H1 (cell line): ENCODE measurements around the gene FRMPD4. TPM values are rescaled to one million over a fixed set of nuclear protein-coding genes. Genes with fewer than 3 reads are reported as not detected.

Experiments used
- CTCF ChIA-PET: fragments of 300-600 bp; sonication (Branson Sonifier 250); formaldehyde crosslinking; loops from one replicate; lab custom pipeline; 2021; ENCODE audit not compliant: partially characterized antibody; lab: Charles Lee
- POLR2A ChIA-PET: fragments of 300-600 bp; sonication (Branson Sonifier 250); formaldehyde crosslinking; loops from one replicate; lab custom pipeline; 2021; ENCODE audit warnings: inconsistent platforms; ENCODE audit not compliant: partially characterized antibody; lab: Charles Lee
- DNase-seq, 2 experiments: peaks; one replicate each; pipeline versions ENCODE4 v3.0.0 to v3.0.0-alpha.2; 2010 to 2022; ENCODE audit warnings: low spot score in 2 of 2, low read depth in 1 of 2, mixed read lengths in 1 of 2
- FAIRE-seq: peaks from 2 replicates; lab custom pipeline; 2011; peaks lifted over from hg19 to GRCh38; lab: Jason Lieb, UNC
- H2AFZ ChIP-seq: 2 replicates; pipeline ENCODE4 v1.8.1; 2012; ENCODE audit warnings: low read length, inconsistent platforms
- H2AK5ac ChIP-seq: 2 replicates; pipeline ENCODE4 v1.6.1; 2013; ENCODE audit warnings: low read depth, low read length
- H2BK120ac ChIP-seq: replicated peaks from 2 replicates; pipeline ENCODE3; 2013; ENCODE audit warnings: low read depth, low read length, inconsistent platforms
- H2BK12ac ChIP-seq: 2 replicates; pipeline ENCODE4 v1.6.1; 2013; ENCODE audit warnings: low read depth, low read length
- H2BK15ac ChIP-seq: 2 replicates; pipeline ENCODE4 v1.6.1; 2013; ENCODE audit warnings: low read length
- H2BK20ac ChIP-seq: 2 replicates; pipeline ENCODE4 v1.6.1; 2013; ENCODE audit warnings: low read length
- H2BK5ac ChIP-seq: 2 replicates; pipeline ENCODE4 v1.6.1; 2013; ENCODE audit warnings: low read depth, low read length
- H3K14ac ChIP-seq: 2 replicates; pipeline ENCODE4 v1.6.1; 2013; ENCODE audit warnings: inconsistent platforms; ENCODE audit not compliant: insufficient read length
- H3K18ac ChIP-seq: 2 replicates; pipeline ENCODE4 v1.6.1; 2013; ENCODE audit warnings: low read length; ENCODE audit errors: extremely low read depth
- H3K23ac ChIP-seq: 2 replicates; pipeline ENCODE4 v1.6.1; 2013; ENCODE audit warnings: inconsistent platforms; ENCODE audit not compliant: insufficient read length
- H3K23me2 ChIP-seq: 2 replicates; pipeline ENCODE4 v1.6.1; 2013; ENCODE audit warnings: low read depth, low read length
- H3K27ac ChIP-seq: 2 replicates; pipeline ENCODE4 v1.6.1; 2011; ENCODE audit warnings: low read depth, low read length, inconsistent platforms
- H3K27me3 ChIP-seq, 4 experiments: replicated peaks in 1 of 4; 1 replicate in 1 of 4; 2 replicates in 3 of 4; pipeline versions ENCODE4 v1.6.1 to v1.8.1; 2011 to 2013; ENCODE audit warnings: low read length in 3 of 4, mild to moderate bottlenecking in 3 of 4, inconsistent platforms in 2 of 4, mixed read lengths in 2 of 4, moderate library complexity in 1 of 4; ENCODE audit not compliant: control insufficient read depth in 3 of 4, insufficient read depth in 3 of 4; ENCODE audit errors: extremely low read depth in 1 of 4
- H3K36me3 ChIP-seq, 4 experiments: 2 replicates each; pipeline versions ENCODE4 v1.6.1 to v1.8.1; 2011 to 2013; ENCODE audit warnings: mild to moderate bottlenecking in 4 of 4, low read length in 3 of 4, moderate library complexity in 2 of 4, control low read depth in 1 of 4, inconsistent platforms in 1 of 4; ENCODE audit not compliant: insufficient read depth in 4 of 4, control insufficient read depth in 2 of 4
- H3K4ac ChIP-seq: replicated peaks from 2 replicates; pipeline ENCODE3; 2013; ENCODE audit warnings: low read length, low read depth, mixed read lengths, inconsistent platforms; ENCODE audit not compliant: insufficient read length
- H3K4me1 ChIP-seq, 4 experiments: replicated peaks in 1 of 4; 1 replicate in 1 of 4; 2 replicates in 3 of 4; pipeline versions ENCODE4 v1.6.1 to v1.8.1; 2011 to 2013; ENCODE audit warnings: low read length in 3 of 4, inconsistent platforms in 2 of 4, mixed read lengths in 1 of 4; ENCODE audit not compliant: insufficient read depth in 4 of 4, control insufficient read depth in 3 of 4
- H3K4me2 ChIP-seq, 2 experiments: 2 replicates each; pipeline versions ENCODE4 v1.6.1 to v1.8.1; 2011 to 2013; ENCODE audit warnings: low read depth in 2 of 2, low read length in 2 of 2, control low read depth in 1 of 2, inconsistent platforms in 1 of 2, mild to moderate bottlenecking in 1 of 2; ENCODE audit not compliant: insufficient read depth in 1 of 2
- H3K4me3 ChIP-seq, 4 experiments: fragments of 200-600, 300-600 bp in 1 of 4; sonication (generic), shearing (Covaris generic), sonication (Bioruptor Twin) in 1 of 4; 2 replicates each; pipeline versions ENCODE4 v1.5.1 to v1.8.1; 2011 to 2016; ENCODE audit warnings: low read length in 4 of 4, low read depth in 3 of 4, control low read depth in 2 of 4, inconsistent platforms in 2 of 4, mild to moderate bottlenecking in 2 of 4, mixed read lengths in 1 of 4, moderate library complexity in 1 of 4; ENCODE audit not compliant: insufficient read depth in 2 of 4; ENCODE audit errors: extremely low read depth in 1 of 4
- H3K56ac ChIP-seq: replicated peaks from 2 replicates; pipeline ENCODE3; 2013; ENCODE audit warnings: low read depth, mild to moderate bottlenecking, mixed read lengths, low read length, inconsistent platforms; ENCODE audit not compliant: insufficient read length
- H3K79me1 ChIP-seq: 2 replicates; pipeline ENCODE4 v1.6.1; 2013; ENCODE audit warnings: low read depth, low read length, control low read depth
- H3K79me2 ChIP-seq, 2 experiments: 2 replicates each; pipeline versions ENCODE4 v1.6.1 to v1.8.1; 2012 to 2013; ENCODE audit warnings: low read length in 2 of 2, mild to moderate bottlenecking in 2 of 2, inconsistent platforms in 1 of 2; ENCODE audit not compliant: insufficient read depth in 2 of 2, control insufficient read depth in 1 of 2
- H3K9ac ChIP-seq, 4 experiments: replicated peaks in 1 of 4; 1 replicate in 1 of 4; 2 replicates in 3 of 4; pipeline versions ENCODE4 v1.6.1 to v1.8.1; 2011 to 2013; ENCODE audit warnings: low read depth in 3 of 4, low read length in 3 of 4, control low read depth in 2 of 4, mild to moderate bottlenecking in 2 of 4, moderate library complexity in 2 of 4, inconsistent platforms in 1 of 4; ENCODE audit errors: extremely low read depth in 1 of 4
- H3K9me3 ChIP-seq, 2 experiments: 2 replicates each; pipeline versions ENCODE4 v1.6.1 to v1.8.1; 2012 to 2013; ENCODE audit warnings: mild to moderate bottlenecking in 2 of 2, moderate library complexity in 2 of 2, control low read depth in 1 of 2, inconsistent platforms in 1 of 2, low read depth in 1 of 2, low read length in 1 of 2, mixed read lengths in 1 of 2; ENCODE audit not compliant: insufficient read depth in 2 of 2
- H4K20me1 ChIP-seq, 2 experiments: replicated peaks in 1 of 2; 2 replicates each; pipeline versions ENCODE3 to v1.8.1; 2011 to 2013; ENCODE audit warnings: inconsistent platforms in 2 of 2, low read length in 2 of 2, mild to moderate bottlenecking in 1 of 2; ENCODE audit not compliant: insufficient read depth in 2 of 2, control insufficient read depth in 1 of 2
- H4K5ac ChIP-seq: 2 replicates; pipeline ENCODE4 v1.6.1; 2013; ENCODE audit warnings: low read length, low read depth, mixed read lengths, inconsistent platforms; ENCODE audit not compliant: insufficient read length
- H4K8ac ChIP-seq: 2 replicates; pipeline ENCODE4 v1.8.0; 2013; ENCODE audit warnings: mild to moderate bottlenecking, moderate library complexity, low read length, inconsistent platforms; ENCODE audit not compliant: insufficient read depth; ENCODE audit errors: extremely low read depth
- H4K91ac ChIP-seq: replicated peaks from 2 replicates; pipeline ENCODE3; 2013; ENCODE audit warnings: low read length, mixed read lengths, inconsistent platforms; ENCODE audit not compliant: insufficient read length
- MAX ChIP-seq: IDR thresholded peaks from 2 replicates; pipeline ENCODE4 v1.6.1; 2012; ENCODE audit warnings: inconsistent platforms
- SP1 ChIP-seq: IDR thresholded peaks from 2 replicates; pipeline ENCODE4 v1.6.1; 2011; ENCODE audit warnings: low read depth, low read length
- WGBS, 2 experiments: shearing (Covaris generic) in 1 of 2; methylation state at CpG; one replicate each; pipeline versions ENCODE4 v1.1.6 to v1.1.7; 2013 to 2015; ENCODE audit warnings: low lambda C conversion rate in 2 of 2, mixed read lengths in 2 of 2, inconsistent platforms in 1 of 2, low coverage in 1 of 2, missing lambda C conversion rate in 1 of 2; ENCODE audit not compliant: insufficient replicate concordance in 2 of 2, insufficient coverage in 1 of 2, insufficient read length in 1 of 2; ENCODE audit errors: extremely low coverage in 1 of 2, missing lambda C conversion rate in 1 of 2; 5-methylcytosine and 5-hydroxymethylcytosine counted together
- polyA plus RNA-seq, 7 experiments: library from polyadenylated mRNA; depleted of rRNA in 3 of 7; stranded (reverse) in 5 of 7; unstranded in 2 of 7; fragments of >200 nt in 5 of 7; fragments of 200-250 nt in 2 of 7; gene quantifications; 1 replicate in 5 of 7; 2 replicates in 1 of 7; 4 replicates in 1 of 7; pipeline versions ENCODE4 v1.2.1 to v1.2.3, GENCODE V29; 2011 to 2013; ENCODE audit warnings: missing spikeins in 2 of 7, mixed read lengths in 2 of 7
- total RNA-seq: library from RNA; stranded (reverse); fragmentation: NEBNext Ultra II Directional; extraction: Animal tissue kit (Norgen Biotek cat#: 25700); gene quantifications from 2 replicates; pipeline ENCODE4 v1.2.1, GENCODE V29; 2021

The FRMPD4 gene
- total and polyA plus RNA-seq, 2 of the 8 experiments (the other 6 are each of a cell fraction or from before 2014, with no cell fraction given): 0.02 to 0.37 TPM

- ChIA-PET CTCF (no interaction called here), POLR2A (no interaction called here)
- no peaks in the 10 kb centered on the region for H4K20me1 ChIP-seq
- WGBS, 2 experiments: 91% methylated on average over 2 of the region's 2 CpGs; no CpG with 5 or more reads in 1 of the 2 experiments
- no peak overlapping the region for H3K56ac ChIP-seq
- H3K27me3 ChIP-seq: no peaks in the 10 kb centered on the region
- no peak overlapping the region for H3K4me2 ChIP-seq
- H2BK12ac ChIP-seq: no peak overlapping the region
- H4K5ac ChIP-seq: no peak overlapping the region
- no peaks in the 10 kb centered on the region for H3K79me2 ChIP-seq
- no peaks in the 10 kb centered on the region for H3K36me3 ChIP-seq
- no peak overlapping the region for H2BK5ac ChIP-seq
- no peak overlapping the region for H2AFZ ChIP-seq
- H3K4me3 ChIP-seq: no peak overlapping the region
- no peak for DNase-seq
- H3K23ac ChIP-seq: no peak overlapping the region
- no peak for TF ChIP-seq MAX
- no peak for TF ChIP-seq SP1
- TF ChIP-seq, all 59 proteins: peak for 0
- no peak overlapping the region for H3K4ac ChIP-seq
- no peaks in the 10 kb centered on the region for H3K79me1 ChIP-seq
- H4K91ac ChIP-seq: no peak overlapping the region
- H3K9ac ChIP-seq: no peak overlapping the region
- H3K23me2 ChIP-seq: no peaks in the 10 kb centered on the region
- H2BK15ac ChIP-seq: no peak overlapping the region
- no peak overlapping the region for H2AK5ac ChIP-seq
- no peaks in the 10 kb centered on the region for H3K4me1 ChIP-seq
- H3K14ac ChIP-seq: no peak overlapping the region
- no peak for FAIRE-seq
- H3K18ac ChIP-seq: no peak overlapping the region
- no peak overlapping the region for H2BK120ac ChIP-seq
- no peak overlapping the region for H4K8ac ChIP-seq
- no peak overlapping the region for H3K27ac ChIP-seq
- H2BK20ac ChIP-seq: no peak overlapping the region
- no peaks in the 10 kb centered on the region for H3K9me3 ChIP-seq
Observed at GRCh38 chrX:12564221-12564620, 425.9 kb downstream of the FRMPD4 start.
